GM12864 (cell line): ENCODE results near the gene NINJ2.
"Not testable (repeated sequence)": the region's sequence is repeated elsewhere in the genome, so short reads cannot be mapped to it uniquely, and the experiment has no call there.

ENCODE experiments used
- DNase-seq: peaks from one replicate; pipeline ENCODE4 v3.0.0-alpha.2; 2011; ENCODE audit warnings: low read depth
- H3K4me3 ChIP-seq: 2 replicates; pipeline ENCODE4 v1.5.1; 2011; ENCODE audit warnings: mild to moderate bottlenecking, low read depth, low read length, control low read depth
- TF ChIP-seq, protein P1 (sequence below): IDR thresholded peaks from 2 replicates; pipeline ENCODE4 v1.5.1; 2011; ENCODE audit warnings: low read depth, mild to moderate bottlenecking, moderate library complexity, low read length, control low read depth, inconsistent platforms; ENCODE audit errors: missing control alignments

The NINJ2 gene

GRCh38 chr12:583251-583869, 79.9 kb downstream of the NINJ2 start:
- no peak for DNase-seq
- TF ChIP-seq, protein P1, sequence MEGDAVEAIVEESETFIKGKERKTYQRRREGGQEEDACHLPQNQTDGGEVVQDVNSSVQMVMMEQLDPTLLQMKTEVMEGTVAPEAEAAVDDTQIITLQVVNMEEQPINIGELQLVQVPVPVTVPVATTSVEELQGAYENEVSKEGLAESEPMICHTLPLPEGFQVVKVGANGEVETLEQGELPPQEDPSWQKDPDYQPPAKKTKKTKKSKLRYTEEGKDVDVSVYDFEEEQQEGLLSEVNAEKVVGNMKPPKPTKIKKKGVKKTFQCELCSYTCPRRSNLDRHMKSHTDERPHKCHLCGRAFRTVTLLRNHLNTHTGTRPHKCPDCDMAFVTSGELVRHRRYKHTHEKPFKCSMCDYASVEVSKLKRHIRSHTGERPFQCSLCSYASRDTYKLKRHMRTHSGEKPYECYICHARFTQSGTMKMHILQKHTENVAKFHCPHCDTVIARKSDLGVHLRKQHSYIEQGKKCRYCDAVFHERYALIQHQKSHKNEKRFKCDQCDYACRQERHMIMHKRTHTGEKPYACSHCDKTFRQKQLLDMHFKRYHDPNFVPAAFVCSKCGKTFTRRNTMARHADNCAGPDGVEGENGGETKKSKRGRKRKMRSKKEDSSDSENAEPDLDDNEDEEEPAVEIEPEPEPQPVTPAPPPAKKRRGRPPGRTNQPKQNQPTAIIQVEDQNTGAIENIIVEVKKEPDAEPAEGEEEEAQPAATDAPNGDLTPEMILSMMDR: no peak
- H3K4me3 ChIP-seq: no peak overlapping the region

DNA sequence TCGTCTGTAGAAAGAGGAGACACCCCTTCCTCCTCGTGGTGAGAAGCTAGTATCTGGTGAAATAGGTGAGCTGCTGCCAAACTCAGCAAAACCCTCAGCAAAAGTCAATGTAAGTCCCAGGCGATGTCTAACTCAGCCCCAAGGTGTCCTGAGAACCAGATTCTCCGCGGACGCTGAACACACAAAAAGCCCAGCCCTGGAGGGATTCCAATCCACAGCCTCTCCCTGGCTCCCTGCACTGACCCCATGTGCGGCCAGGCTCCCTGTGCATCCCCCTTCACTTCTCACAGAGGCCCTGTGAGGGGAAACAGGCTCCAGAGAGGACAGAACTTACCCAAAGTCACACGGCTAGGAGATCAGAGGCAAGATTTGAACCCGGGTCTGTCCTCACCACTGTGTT, 81.5 kb downstream of the NINJ2 start:
- no peak for DNase-seq
- TF ChIP-seq, protein P1: no peak
- no peak overlapping the region for H3K4me3 ChIP-seq

DNA sequence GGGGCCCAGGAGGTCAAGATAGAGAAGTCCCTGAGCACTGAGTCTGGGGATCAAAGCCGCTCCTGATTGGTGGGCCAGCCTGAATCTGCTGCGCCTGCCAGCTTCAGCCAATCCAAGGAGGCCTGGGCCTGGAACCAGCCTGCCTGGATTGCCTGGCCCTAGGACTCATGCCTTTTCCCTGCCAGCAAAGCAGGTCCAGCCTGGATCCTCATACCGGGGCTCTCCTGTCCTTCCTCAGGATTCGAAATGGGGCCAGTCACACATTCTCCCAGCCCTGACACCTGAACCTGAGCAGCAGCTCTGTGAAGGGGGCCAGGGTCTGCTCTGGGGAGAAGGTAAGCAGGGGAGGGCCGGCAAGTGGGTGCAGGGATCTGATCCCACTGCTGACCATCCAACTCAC, 81.9 kb downstream of the NINJ2 start:
- TF ChIP-seq, protein P1: no peak
- no peak for DNase-seq
- H3K4me3 ChIP-seq: no peak overlapping the region

- DNase-seq: no peak
- TF ChIP-seq, protein P1: no peak
- no peak overlapping the region for H3K4me3 ChIP-seq
Observed at GRCh38 chr12:580813-581212, 82.4 kb downstream of the NINJ2 start.

DNA sequence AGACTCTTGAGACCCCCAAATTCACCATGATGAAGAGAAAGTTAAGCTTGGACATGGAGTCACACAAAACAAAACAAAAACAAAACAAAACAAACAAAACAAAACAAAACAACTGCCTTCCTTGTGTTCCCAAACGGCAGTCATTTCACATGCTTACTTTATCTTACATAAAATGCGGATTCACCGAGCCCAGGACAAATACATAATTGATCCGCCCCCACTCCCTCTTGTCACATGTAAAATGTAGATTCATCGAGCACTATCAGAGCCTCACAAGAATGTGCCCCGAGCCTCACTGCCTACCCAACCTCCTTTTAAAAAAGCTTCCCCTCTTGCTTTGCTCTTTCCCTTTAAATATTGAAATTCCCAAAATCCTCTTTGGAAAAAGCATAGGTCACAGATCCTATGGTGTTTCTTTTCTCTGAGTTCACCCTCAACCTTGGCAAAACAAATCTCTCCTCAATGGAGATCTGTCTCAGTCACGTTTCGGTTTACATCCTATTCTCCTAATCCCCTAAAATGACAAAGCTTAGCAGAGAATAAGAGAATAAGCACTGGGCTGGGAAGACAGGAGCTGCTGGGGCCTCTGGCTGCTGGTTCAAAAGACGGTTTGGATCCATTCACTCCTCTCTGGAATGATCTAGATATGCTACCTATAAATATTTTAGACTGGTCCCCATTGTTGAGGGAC, 83.7 kb downstream of the NINJ2 start:
- DNase-seq: no peak
- no peak overlapping the region for H3K4me3 ChIP-seq
- TF ChIP-seq, protein P1: no peak

- TF ChIP-seq, protein P1: no peak
- no peak for DNase-seq
- no peak overlapping the region for H3K4me3 ChIP-seq
Observed at GRCh38 chr12:578748-579419, 84.4 kb downstream of the NINJ2 start.

DNA sequence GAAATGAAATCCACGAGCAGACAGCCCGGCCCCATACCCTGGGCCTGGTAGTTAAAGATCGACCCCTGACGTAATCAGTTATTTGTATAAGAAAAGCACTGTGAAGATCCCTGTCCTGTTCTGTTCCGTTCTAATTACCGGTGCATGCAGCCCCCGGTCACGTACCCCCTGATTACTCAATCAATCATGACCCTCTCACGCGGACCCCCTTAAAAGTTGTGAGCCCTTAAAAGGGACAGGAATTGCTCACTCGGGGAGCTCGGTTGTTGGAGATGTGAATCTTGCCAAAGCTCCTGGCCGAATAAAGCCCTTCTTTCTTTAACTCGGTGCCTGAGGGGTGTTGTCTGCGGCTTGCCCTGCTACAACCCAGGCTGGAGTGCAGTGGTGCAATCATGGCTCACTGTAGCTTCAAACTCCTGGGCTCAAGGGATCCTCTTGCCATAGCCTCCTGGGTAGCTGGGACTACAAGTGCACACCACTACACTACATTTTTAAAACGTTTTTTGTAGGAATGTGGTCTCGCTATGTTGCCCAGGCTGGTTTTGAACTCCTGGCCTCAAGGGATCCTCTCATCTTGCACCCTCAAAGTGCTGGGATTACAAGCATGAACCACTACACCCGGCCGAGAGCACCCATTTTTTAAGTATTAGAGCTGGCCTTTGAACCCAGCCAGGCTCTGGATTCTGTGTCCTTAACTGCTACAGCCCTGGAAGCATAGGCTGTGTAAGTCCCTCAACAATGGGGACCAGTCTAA, 85.1 kb downstream of the NINJ2 start:
- not testable (repeated sequence) for DNase-seq, H3K4me3 ChIP-seq
